BJ (cell line): ENCODE measurements around the gene HS3ST3A1. TPM values are rescaled to one million over a fixed set of nuclear protein-coding genes. Genes with fewer than 3 reads are reported as not detected.

Experiments
- CTCF ChIA-PET: fragments of 350-600 bp; formaldehyde crosslinking; extraction: SDS; loops from one replicate; lab custom pipeline; 2021; ENCODE audit warnings: antibody characterized with exemption, inconsistent platforms; lab: Yijun Ruan, JAX
- POLR2A ChIA-PET: fragments of 300-600 bp; sonication (Branson Sonifier 250); formaldehyde crosslinking; extraction: SDS; loops from one replicate; lab custom pipeline; 2021; ENCODE audit warnings: antibody characterized with exemption; lab: Charles Lee
- DNase-seq: peaks from one replicate; pipeline ENCODE4 v3.0.0-alpha.2; 2011; ENCODE audit warnings: low read depth
- H3K27me3 ChIP-seq: 2 replicates; pipeline ENCODE4 v1.6.0; 2011; ENCODE audit warnings: low read length; ENCODE audit not compliant: control insufficient read depth, insufficient read depth
- H3K36me3 ChIP-seq: 2 replicates; pipeline ENCODE4 v1.5.1; 2011; ENCODE audit warnings: low read length; ENCODE audit not compliant: control insufficient read depth, insufficient read depth
- H3K4me3 ChIP-seq: 2 replicates; pipeline ENCODE4 v1.5.1; 2011; ENCODE audit warnings: low read depth, mild to moderate bottlenecking, control low read depth, low read length
- CTCF ChIP-seq: IDR thresholded peaks from 2 replicates; pipeline ENCODE4 v1.5.1; 2011; ENCODE audit warnings: low read depth, mild to moderate bottlenecking, control low read depth, inconsistent platforms, low read length, moderate library complexity; ENCODE audit not compliant: insufficient read depth
- polyA plus RNA-seq: library from polyadenylated mRNA; depleted of rRNA; stranded (reverse); fragments of >200 nt; gene quantifications from 2 replicates; pipeline ENCODE4 v1.2.3, GENCODE V29; 2011

Gene HS3ST3A1
- polyA plus RNA-seq, 1 experiment: 7.5 TPM

- Histone ChIP-seq H3K36me3 (no peaks in the 10 kb centered on the region), H3K27me3 (no peaks in the 10 kb centered on the region), H3K4me3 (no peak overlapping the region)
- TF ChIP-seq CTCF: no peak
- ChIA-PET CTCF (interaction anchor here (0.6 to 1.5 kb wide), 4 partner anchors 13 to 50 kb away, joined by 3 read pairs; no protein-coding TSS in a partner anchor), POLR2A (no interaction called here)
- DNase-seq: no peak
Measured at GRCh38 chr17:13475574-13476223, 126.0 kb downstream of the HS3ST3A1 start.

- DNase-seq: no peak
- Histone ChIP-seq H3K4me3 (no peak overlapping the region), H3K36me3 (no peaks in the 10 kb centered on the region), H3K27me3 (no peaks in the 10 kb centered on the region)
- no peak for TF ChIP-seq CTCF
- CTCF ChIA-PET: interaction anchor here (0.7 to 1.0 kb wide), 3 partner anchors 11 to 52 kb away, joined by 3 read pairs; no protein-coding TSS in a partner anchor
- POLR2A ChIA-PET: interaction anchor here (0.6 kb wide), 1 partner anchor 540 kb away, joined by 3 read pairs; no protein-coding TSS in a partner anchor
Measured at GRCh38 chr17:13474073-13474800, 127.5 kb downstream of the HS3ST3A1 start.

GRCh38 chr17:13465678-13466077 is 136.1 kb downstream of the HS3ST3A1 start:
- POLR2A ChIA-PET: no interaction called here
- Histone ChIP-seq H3K27me3 (no peaks in the 10 kb centered on the region), H3K36me3 (no peaks in the 10 kb centered on the region), H3K4me3 (no peak overlapping the region)
- no peak for DNase-seq
- TF ChIP-seq CTCF: no peak
- CTCF ChIA-PET: no interaction called here

GRCh38 chr17:13462673-13463124 is 139.0 kb downstream of the HS3ST3A1 start:
- CTCF ChIA-PET: interaction anchor here (1.4 kb wide), 1 partner anchor 13 kb away, joined by 3 read pairs; no protein-coding TSS in a partner anchor
- POLR2A ChIA-PET: no interaction called here

More at GRCh38 chr17:13462673-13463124, 139.0 kb downstream of the HS3ST3A1 start:
- H3K27me3 ChIP-seq: no peaks in the 10 kb centered on the region
- H3K4me3 ChIP-seq: no peak overlapping the region
- no peak for TF ChIP-seq CTCF
- H3K36me3 ChIP-seq: no peaks in the 10 kb centered on the region
- DNase-seq: no peak
